Neutrophil (primary cell): ENCODE results near the gene UTY.

ENCODE experiments used
- H3K27ac ChIP-seq: fragments of 200-600 bp; sonication (generic); 2 replicates; pipeline ENCODE4 v1.5.1; 2016; ENCODE audit warnings: mild to moderate bottlenecking, moderate library complexity
- H3K27me3 ChIP-seq: fragments of 200-600 bp; sonication (generic); 2 replicates; pipeline ENCODE4 v1.6.0; 2016; ENCODE audit warnings: mild to moderate bottlenecking
- H3K36me3 ChIP-seq: fragments of 200-600 bp; sonication (generic); 2 replicates; pipeline ENCODE4 v1.5.1; 2017
- H3K4me1 ChIP-seq, 2 experiments: fragments of 200-600 bp in 1 of 2; sonication (generic) in 1 of 2; 1 replicate in 1 of 2; 2 replicates in 1 of 2; pipeline versions ENCODE4 v1.5.1 to v1.6.1; 2013 to 2016; ENCODE audit warnings: low read depth in 1 of 2, low read length in 1 of 2, mild to moderate bottlenecking in 1 of 2, moderate library complexity in 1 of 2; ENCODE audit not compliant: control insufficient read depth in 1 of 2, insufficient read depth in 1 of 2
- H3K4me3 ChIP-seq, 2 experiments: fragments of 200-600 bp in 1 of 2; sonication (generic) in 1 of 2; 1 replicate in 1 of 2; 2 replicates in 1 of 2; pipeline ENCODE4 v1.5.1; 2013 to 2016; ENCODE audit warnings: low read depth in 1 of 2, low read length in 1 of 2, mild to moderate bottlenecking in 1 of 2, moderate library complexity in 1 of 2
- H3K9me3 ChIP-seq: fragments of 200-600 bp; sonication (generic); 2 replicates; pipeline ENCODE4 v1.5.1; 2016
- CTCF ChIP-seq: fragments of 200-600 bp; sonication (generic); IDR thresholded peaks from 2 replicates; pipeline ENCODE4 v1.5.1; 2016; ENCODE audit warnings: antibody characterized with exemption

UTY gene

GRCh38 chrY:13363641-13364040 lies 116.2 kb downstream of the UTY start:
- no peaks in the 10 kb centered on the region for H3K9me3 ChIP-seq
- H3K4me1 ChIP-seq, result peaks cover 0 to 38% of the 10 kb centered on the region in 2 experiments
- TF ChIP-seq CTCF, result no peak
- peaks cover 7% of the 10 kb centered on the region for H3K36me3 ChIP-seq
- H3K4me3 ChIP-seq, result peak overlapping the region in 1 of 2 experiments; percentile 21
- peak overlapping the region; percentile 77 for H3K27ac ChIP-seq
- no peaks in the 10 kb centered on the region for H3K27me3 ChIP-seq

GRCh38 chrY:13362662-13363061 lies 117.2 kb downstream of the UTY start:
- Histone ChIP-seq H3K4me1 (peaks cover 0 to 38% of the 10 kb centered on the region in 2 experiments), H3K36me3 (peaks cover 3% of the 10 kb centered on the region), H3K27me3 (no peaks in the 10 kb centered on the region), H3K9me3 (no peaks in the 10 kb centered on the region), H3K27ac (peak overlapping the region; percentile 77), H3K4me3 (no peak overlapping the region)
- no peak for TF ChIP-seq CTCF

GRCh38 chrY:13361656-13362636 lies 117.9 kb downstream of the UTY start:
- H3K27ac ChIP-seq, result peak overlapping the region; percentile 77
- no peak for TF ChIP-seq CTCF
- H3K27me3 ChIP-seq, result no peaks in the 10 kb centered on the region
- no peaks in the 10 kb centered on the region for H3K9me3 ChIP-seq
- peaks cover 3% of the 10 kb centered on the region for H3K36me3 ChIP-seq
- H3K4me1 ChIP-seq, result peaks cover 0 to 38% of the 10 kb centered on the region in 2 experiments
- H3K4me3 ChIP-seq, result no peak overlapping the region

DNA sequence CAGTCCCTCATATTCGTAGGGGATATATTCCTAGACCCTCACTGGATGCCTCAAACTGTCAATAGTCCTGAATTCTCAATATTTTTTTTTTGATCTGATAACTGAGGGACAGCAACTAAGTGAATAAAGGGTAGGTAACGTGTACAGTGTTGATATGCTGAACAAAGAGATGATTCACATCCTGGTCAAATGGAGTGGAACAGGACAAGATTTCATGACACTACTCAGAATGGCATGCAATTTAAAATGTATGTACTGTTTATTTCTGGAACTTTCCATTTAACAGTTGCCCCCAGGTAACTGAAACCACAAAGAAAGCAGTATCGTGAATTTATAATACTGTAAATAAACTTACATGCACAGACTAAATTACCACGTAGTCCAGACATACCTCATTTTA lies 128.4 kb downstream of the UTY start:
- TF ChIP-seq CTCF, result no peak
- no peak overlapping the region for H3K27ac ChIP-seq
- peaks cover 0 to 44% of the 10 kb centered on the region in 2 experiments for H3K4me1 ChIP-seq
- H3K27me3 ChIP-seq, result no peaks in the 10 kb centered on the region
- peaks cover 24% of the 10 kb centered on the region for H3K36me3 ChIP-seq
- H3K9me3 ChIP-seq, result no peaks in the 10 kb centered on the region
- no peak overlapping the region for H3K4me3 ChIP-seq

DNA sequence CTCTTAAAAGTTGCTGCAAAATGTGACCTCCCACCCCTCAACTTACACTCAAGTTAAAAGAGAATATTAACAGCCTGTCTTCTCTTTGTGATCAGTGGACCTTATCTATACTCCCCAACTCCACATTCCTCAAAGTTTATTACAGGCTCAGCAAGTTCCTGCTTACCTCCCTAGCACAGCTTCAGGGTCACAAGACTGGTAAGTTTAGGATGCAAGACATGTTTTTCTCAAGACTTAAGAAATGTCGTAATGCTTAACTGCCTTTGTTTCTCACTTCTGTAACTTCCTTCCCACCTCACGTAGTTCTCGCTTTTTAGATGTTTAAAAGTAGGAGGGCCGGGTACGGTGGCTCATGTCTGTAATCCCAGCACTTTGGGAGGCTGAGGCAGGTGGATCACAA lies 132.7 kb downstream of the UTY start:
- H3K4me3 ChIP-seq, result peak overlapping the region in 1 of 2 experiments; percentile 4
- no peaks in the 10 kb centered on the region for H3K9me3 ChIP-seq
- peaks cover 6% of the 10 kb centered on the region for H3K36me3 ChIP-seq
- no peaks in the 10 kb centered on the region for H3K27me3 ChIP-seq
- H3K27ac ChIP-seq, result peak overlapping the region; percentile 76
- H3K4me1 ChIP-seq, result peaks cover 0 to 76% of the 10 kb centered on the region in 2 experiments
- TF ChIP-seq CTCF, result no peak
